ENCODE measurements around the gene SMARCAL1. TPM values are rescaled to one million over a fixed set of nuclear protein-coding genes. Genes with fewer than 3 reads are reported as not detected.

The SMARCAL1 gene
- total and polyA plus RNA-seq, 9 of the 15 experiments (the other 6 are each of a cell fraction or from before 2014, with no cell fraction given) = 8.2 to 27.9 (median 12.4) TPM

GRCh38 chr2:216371721-216372702 is 40.3 kb upstream of the SMARCAL1 start, which contains the start of gene MARCHF4 (continued):
- TF ChIP-seq, protein P1, sequence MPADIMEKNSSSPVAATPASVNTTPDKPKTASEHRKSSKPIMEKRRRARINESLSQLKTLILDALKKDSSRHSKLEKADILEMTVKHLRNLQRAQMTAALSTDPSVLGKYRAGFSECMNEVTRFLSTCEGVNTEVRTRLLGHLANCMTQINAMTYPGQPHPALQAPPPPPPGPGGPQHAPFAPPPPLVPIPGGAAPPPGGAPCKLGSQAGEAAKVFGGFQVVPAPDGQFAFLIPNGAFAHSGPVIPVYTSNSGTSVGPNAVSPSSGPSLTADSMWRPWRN (IDR thresholded peaks at IDR 0.05; ENCODE audit: low read depth) = no peak
- TF ChIP-seq EP300 (IDR thresholded peaks at IDR 0.05; ENCODE audit: low read length) (no peak), SFPQ (IDR thresholded peaks at IDR 0.05; ENCODE audit: low read depth, low read length) (no peak), TARDBP (IDR thresholded peaks at IDR 0.05) (no peak), POLR2AphosphoS2 (IDR thresholded peaks at IDR 0.05; ENCODE audit: low read length) (no peak), STAG1 (CRISPR knock-in tag; IDR thresholded peaks at IDR 0.05; ENCODE audit: borderline replicate concordance) (no peak), ZC3H4 (CRISPR knock-in tag; IDR thresholded peaks at IDR 0.05; ENCODE audit: borderline replicate concordance) (no peak), BCOR (IDR thresholded peaks at IDR 0.05) (no peak), PHF20 (IDR thresholded peaks at IDR 0.05; ENCODE audit: partially characterized antibody) (no peak), ARID2 (IDR thresholded peaks at IDR 0.05) (peak; percentile 58; the same call in 1 of the 2 replicates), HDAC6 (IDR thresholded peaks at IDR 0.05; ENCODE audit: low read depth, low read length) (no peak), HNRNPLL (IDR thresholded peaks at IDR 0.05; ENCODE audit: low read depth, low read length, poor library complexity, severe bottlenecking) (no peak), CEBPB (tag; IDR thresholded peaks at IDR 0.05) (no peak), GTF2B (IDR thresholded peaks at IDR 0.05; ENCODE audit: extremely low read depth, insufficient read length) (no peak)
- TF ChIP-seq, protein P2, sequence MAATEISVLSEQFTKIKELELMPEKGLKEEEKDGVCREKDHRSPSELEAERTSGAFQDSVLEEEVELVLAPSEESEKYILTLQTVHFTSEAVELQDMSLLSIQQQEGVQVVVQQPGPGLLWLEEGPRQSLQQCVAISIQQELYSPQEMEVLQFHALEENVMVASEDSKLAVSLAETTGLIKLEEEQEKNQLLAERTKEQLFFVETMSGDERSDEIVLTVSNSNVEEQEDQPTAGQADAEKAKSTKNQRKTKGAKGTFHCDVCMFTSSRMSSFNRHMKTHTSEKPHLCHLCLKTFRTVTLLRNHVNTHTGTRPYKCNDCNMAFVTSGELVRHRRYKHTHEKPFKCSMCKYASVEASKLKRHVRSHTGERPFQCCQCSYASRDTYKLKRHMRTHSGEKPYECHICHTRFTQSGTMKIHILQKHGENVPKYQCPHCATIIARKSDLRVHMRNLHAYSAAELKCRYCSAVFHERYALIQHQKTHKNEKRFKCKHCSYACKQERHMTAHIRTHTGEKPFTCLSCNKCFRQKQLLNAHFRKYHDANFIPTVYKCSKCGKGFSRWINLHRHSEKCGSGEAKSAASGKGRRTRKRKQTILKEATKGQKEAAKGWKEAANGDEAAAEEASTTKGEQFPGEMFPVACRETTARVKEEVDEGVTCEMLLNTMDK (IDR thresholded peaks at IDR 0.05; ENCODE audit: borderline replicate concordance, insufficient read depth, low read depth, low read length, poor library complexity, severe bottlenecking) = no peak
- TF ChIP-seq, protein P3, sequence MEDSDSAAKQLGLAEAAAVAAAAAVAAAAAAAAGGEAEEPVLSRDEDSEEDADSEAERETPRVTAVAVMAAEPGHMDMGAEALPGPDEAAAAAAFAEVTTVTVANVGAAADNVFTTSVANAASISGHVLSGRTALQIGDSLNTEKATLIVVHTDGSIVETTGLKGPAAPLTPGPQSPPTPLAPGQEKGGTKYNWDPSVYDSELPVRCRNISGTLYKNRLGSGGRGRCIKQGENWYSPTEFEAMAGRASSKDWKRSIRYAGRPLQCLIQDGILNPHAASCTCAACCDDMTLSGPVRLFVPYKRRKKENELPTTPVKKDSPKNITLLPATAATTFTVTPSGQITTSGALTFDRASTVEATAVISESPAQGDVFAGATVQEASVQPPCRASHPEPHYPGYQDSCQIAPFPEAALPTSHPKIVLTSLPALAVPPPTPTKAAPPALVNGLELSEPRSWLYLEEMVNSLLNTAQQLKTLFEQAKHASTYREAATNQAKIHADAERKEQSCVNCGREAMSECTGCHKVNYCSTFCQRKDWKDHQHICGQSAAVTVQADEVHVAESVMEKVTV (CRISPR knock-in tag; IDR thresholded peaks at IDR 0.05) = no peak
- TF ChIP-seq, protein P4, sequence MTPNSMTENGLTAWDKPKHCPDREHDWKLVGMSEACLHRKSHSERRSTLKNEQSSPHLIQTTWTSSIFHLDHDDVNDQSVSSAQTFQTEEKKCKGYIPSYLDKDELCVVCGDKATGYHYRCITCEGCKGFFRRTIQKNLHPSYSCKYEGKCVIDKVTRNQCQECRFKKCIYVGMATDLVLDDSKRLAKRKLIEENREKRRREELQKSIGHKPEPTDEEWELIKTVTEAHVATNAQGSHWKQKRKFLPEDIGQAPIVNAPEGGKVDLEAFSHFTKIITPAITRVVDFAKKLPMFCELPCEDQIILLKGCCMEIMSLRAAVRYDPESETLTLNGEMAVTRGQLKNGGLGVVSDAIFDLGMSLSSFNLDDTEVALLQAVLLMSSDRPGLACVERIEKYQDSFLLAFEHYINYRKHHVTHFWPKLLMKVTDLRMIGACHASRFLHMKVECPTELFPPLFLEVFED (CRISPR knock-in tag; conservative IDR thresholded peaks at IDR 0.05) = peak; percentile 67; the same call in 1 of the 2 replicates

Measured in K562 (cell line).